HepG2 (cell line): Measurements from ENCODE around the gene ADARB2.

Source experiments
- CHCHD3 ChIP-seq: sonication (generic); formaldehyde crosslinking; IDR thresholded peaks from 2 replicates; pipeline ENCODE4 v1.8.0; 2022; ENCODE audit warnings: mild to moderate bottlenecking, missing genetic modification reagents, moderate library complexity
- EP300 ChIP-seq, 3 experiments: sonication (generic) in 1 of 3; formaldehyde crosslinking in 1 of 3; IDR thresholded peaks; 2 replicates each; pipeline versions ENCODE4 v1.5.1 to v1.6.1; 2011 to 2020; ENCODE audit warnings: low read depth in 2 of 3, low read length in 2 of 3, borderline replicate concordance in 1 of 3, improper control_type of control experiment in 1 of 3, mild to moderate bottlenecking in 1 of 3, missing genetic modification reagents in 1 of 3, moderate library complexity in 1 of 3
- FOXM1 ChIP-seq: sonication (generic); formaldehyde crosslinking; IDR thresholded peaks from 2 replicates; pipeline ENCODE4 v1.5.0; 2020; ENCODE audit warnings: missing genetic modification reagents
- HINFP ChIP-seq: sonication (generic); formaldehyde crosslinking; IDR thresholded peaks from 2 replicates; pipeline ENCODE4 v1.4.0; 2020; ENCODE audit warnings: low read depth, mild to moderate bottlenecking, missing genetic modification reagents
- PCBP2 ChIP-seq: fragments of 200-400 bp; formaldehyde crosslinking; optimal IDR thresholded peaks from 2 replicates; pipeline ENCODE3; 2018; ENCODE audit warnings: low read length, low read depth; ENCODE audit not compliant: poor library complexity, severe bottlenecking
- POLR2A ChIP-seq, 2 experiments: IDR thresholded peaks; 2 replicates each; pipeline ENCODE4 v1.6.1; 2011; ENCODE audit warnings: low read depth in 2 of 2, low read length in 2 of 2, mild to moderate bottlenecking in 1 of 2, moderate library complexity in 1 of 2; ENCODE audit not compliant: insufficient read depth in 1 of 2
- REST ChIP-seq, 2 experiments: IDR thresholded peaks; 2 replicates each; pipeline ENCODE4 v1.6.1; 2011 to 2012; ENCODE audit warnings: low read length in 2 of 2, borderline replicate concordance in 1 of 2, low read depth in 1 of 2, mild to moderate bottlenecking in 1 of 2, moderate library complexity in 1 of 2
- SMC3 ChIP-seq: IDR thresholded peaks from 2 replicates; pipeline ENCODE4 v1.6.1; 2011; ENCODE audit warnings: low read length, improper control_type of control experiment
- ZFP36 ChIP-seq: fragments of 150-350 bp; IDR thresholded peaks from 2 replicates; pipeline ENCODE4 v1.6.1; 2018; ENCODE audit warnings: borderline replicate concordance, low read length, low read depth; ENCODE audit not compliant: partially characterized antibody
- ZFP91 ChIP-seq: sonication (generic); formaldehyde crosslinking; IDR thresholded peaks from 2 replicates; pipeline ENCODE4 v1.9.0; 2022; ENCODE audit warnings: missing genetic modification reagents, mild to moderate bottlenecking, borderline replicate concordance

DNA sequence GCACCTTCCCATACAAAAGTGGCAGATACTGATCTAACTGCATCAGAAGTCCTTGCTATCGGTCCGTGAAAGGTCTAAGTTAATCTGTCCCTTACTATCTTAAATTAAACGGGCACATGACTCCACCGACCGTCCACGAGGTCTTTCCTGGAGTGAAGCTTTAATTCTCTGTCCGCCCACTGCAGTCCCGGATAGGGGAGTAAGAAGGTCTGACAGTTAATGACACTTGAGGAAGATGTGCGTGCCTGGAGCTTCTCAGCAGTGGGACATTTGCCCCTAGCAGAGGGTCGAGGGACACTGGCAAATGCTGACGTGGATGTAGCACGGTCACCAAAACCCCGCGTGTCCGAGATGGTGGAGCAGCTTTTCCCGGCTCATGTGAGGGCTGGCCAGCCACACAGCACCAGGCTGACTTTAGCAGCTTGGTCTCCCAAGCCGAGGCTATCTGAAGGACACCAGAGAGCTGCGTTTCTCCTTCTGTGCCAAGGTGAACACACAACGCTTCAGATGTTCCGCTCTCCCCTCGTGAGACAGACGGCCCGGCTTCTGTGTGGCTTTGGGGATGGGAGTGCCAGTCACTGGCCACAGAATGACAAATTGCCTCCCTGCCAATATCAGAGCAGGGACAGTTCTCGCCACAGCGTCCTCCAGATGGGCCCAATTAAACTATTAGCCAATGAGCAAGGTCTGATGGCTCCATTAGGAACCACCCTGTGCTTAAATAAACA is 86.6 kb downstream of the ADARB2 start:
- TF ChIP-seq FOXM1 (CRISPR knock-in tag) (no peak), HINFP (CRISPR knock-in tag) (no peak), PCBP2 (no peak), CHCHD3 (CRISPR knock-in tag) (no peak), ZFP36 (no peak), EP300 (IDR thresholded peaks at IDR 0.05; ENCODE audit: low read depth in 2 of 2, low read length in 2 of 2) (no peak), EP300 (CRISPR knock-in tag; IDR thresholded peaks at IDR 0.05; ENCODE audit: borderline replicate concordance) (no peak), SMC3 (no peak), POLR2A (IDR thresholded peaks at IDR 0.05; ENCODE audit: insufficient read depth in 1 of 2, low read depth in 2 of 2, low read length in 2 of 2) (no peak), ZFP91 (CRISPR knock-in tag) (no peak), REST (IDR thresholded peaks at IDR 0.05; ENCODE audit: borderline replicate concordance in 1 of 2, low read depth in 1 of 2, low read length in 2 of 2) (no peak)
